GM21825 (cell line): ENCODE results near the gene FGD5.

Experiments used
- ATAC-seq: cut with Tn5 transposase; IDR thresholded peaks from one replicate; pipeline ENCODE4 v1.9.1; 2021; ENCODE audit warnings: mild to moderate bottlenecking, moderate library complexity; ENCODE audit not compliant: unreplicated experiment

Gene FGD5

DNA sequence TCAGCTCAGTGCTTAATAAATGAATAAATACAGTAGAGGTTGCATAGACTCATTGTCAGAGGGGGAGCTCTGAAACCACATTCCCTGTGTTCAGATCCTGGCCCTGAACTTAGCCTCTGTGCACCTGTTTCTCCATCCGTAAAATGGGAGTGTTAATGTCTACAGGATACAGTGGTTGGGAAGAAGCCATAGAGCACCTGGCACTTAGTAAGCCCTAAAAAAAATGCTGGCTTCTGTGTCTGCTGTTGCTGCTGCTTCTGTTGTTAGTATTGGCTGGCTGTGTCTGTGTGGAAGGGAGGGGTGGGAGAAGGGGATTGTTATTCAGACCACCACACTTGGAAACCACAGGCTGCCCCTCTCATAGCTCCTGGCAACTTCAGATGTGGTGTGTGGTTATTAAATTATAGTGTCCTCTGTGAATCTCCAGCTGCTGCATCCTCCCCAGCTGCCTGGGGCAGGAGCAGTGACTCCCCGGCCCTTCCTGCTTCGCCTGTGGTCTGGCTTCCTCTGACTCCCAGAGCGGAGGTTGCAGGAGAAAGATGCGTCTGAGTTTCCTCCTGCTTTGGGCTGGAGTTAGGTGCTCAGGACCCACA is 31.0 kb downstream of the FGD5 start:
- ATAC-seq: no peak

DNA sequence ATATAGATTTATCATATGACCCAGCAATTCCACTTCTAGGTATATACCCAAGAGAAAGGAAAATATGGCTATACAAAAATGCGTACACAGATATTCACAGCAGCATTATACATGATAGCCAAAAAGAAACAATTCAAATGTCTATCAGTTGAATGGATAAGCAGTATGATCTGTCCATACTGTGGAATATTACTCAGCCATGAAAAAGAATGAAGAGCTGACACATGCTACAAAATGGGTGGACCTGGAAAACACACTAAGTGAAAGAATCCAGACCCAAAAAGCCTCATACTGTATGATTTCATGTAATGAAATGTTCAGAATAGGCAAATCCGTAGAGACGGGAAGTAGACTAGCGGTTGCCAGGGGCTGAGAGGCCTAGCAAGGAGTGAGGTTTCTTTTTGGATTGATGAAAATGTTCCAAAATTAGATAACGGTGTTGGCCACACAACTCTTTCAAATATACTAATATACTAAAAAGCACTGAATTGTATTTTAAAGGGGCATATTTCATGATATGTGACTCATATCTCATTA is 33.4 kb downstream of the FGD5 start:
- ATAC-seq: no peak

GRCh38 chr3:14852717-14853116 is 34.0 kb downstream of the FGD5 start:
- ATAC-seq: no peak

DNA sequence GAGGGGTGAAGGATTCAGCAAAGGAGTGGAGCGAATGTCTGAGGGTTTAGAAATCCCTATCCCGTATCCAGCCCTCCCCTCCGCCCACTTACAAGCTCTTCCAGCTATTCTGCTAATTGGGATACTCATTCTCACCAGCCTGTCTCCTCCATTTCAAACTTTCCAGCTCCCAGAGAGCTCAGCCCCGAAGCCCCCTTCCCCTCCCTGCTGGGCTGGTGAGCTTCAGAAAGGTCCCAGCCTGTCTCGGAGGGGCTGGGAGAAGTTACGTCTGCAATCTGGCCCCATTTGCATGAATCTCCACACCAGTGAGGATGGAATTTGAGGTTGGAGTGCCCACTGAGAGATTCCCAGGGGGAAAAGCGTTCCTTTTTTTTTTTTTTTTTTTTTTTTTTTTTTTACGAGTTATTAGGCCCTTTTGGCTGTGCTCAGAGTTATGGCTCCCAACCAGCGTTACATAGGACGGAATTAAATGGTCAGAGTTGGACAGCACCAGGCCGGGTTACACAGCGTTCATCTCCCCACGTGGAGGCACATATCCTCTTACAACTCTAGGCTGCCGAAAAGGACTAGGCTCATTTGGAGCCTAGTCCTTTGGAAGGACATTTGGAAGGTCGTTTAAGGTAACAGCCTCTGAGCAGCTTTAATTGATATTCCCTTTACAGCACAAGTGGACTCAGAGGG is 34.6 kb downstream of the FGD5 start:
- no peak for ATAC-seq

GRCh38 chr3:14857506-14857905 is 38.7 kb downstream of the FGD5 start:
- ATAC-seq: no peak

GRCh38 chr3:14858105-14858504 is 39.3 kb downstream of the FGD5 start:
- no peak for ATAC-seq

GRCh38 chr3:14859880-14860279 is 41.1 kb downstream of the FGD5 start:
- no peak for ATAC-seq

- ATAC-seq: no peak
Observed at GRCh38 chr3:14861031-14861430, 42.3 kb downstream of the FGD5 start.

DNA sequence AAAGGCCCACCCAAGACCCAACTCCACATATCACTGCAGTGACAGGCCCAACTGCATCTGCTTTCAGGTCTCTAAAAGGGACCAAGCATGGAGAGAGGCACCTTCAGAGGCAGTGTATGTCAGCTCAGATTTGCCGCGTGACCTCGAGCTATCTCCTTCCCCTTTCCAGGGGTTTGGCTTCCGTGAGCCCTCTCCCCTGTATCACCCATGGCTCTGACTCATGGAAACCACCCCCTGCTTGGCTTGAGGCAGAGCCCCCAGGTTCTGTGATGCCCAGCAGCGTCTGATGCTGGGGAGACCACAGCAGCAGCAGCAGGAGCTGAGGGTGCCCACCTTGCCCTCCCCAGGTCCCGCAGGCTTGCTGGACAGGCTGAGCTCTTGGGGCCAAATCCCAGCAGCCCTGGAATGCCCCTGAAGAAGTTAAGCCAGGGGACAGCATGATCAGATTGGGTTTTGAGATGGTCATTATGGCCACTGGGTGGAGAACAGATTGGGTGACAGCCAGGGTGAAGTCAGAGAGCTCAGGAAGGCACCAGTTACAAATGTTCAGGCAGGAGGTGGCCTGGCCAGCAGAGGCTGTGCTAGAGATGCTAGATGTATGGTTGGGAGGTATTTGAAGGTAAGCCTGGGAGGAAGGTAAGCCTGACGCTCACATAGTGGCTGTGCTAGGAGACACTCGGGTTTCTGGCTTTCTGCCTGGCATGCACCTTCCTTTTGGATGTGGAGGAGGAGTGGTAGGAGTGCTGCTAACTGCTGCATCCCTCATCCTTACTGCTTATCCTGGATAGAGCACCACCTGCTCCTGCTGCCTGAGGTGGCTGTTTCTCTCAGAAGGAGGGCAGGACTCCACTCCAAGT is 42.9 kb downstream of the FGD5 start:
- ATAC-seq: no peak

GRCh38 chr3:14862303-14862660 is 43.5 kb downstream of the FGD5 start:
- no peak for ATAC-seq

- no peak for ATAC-seq
Observed at GRCh38 chr3:14862661-14863230, 44.0 kb downstream of the FGD5 start.

- ATAC-seq: no peak
Observed at GRCh38 chr3:14863333-14864100, 44.8 kb downstream of the FGD5 start.

DNA sequence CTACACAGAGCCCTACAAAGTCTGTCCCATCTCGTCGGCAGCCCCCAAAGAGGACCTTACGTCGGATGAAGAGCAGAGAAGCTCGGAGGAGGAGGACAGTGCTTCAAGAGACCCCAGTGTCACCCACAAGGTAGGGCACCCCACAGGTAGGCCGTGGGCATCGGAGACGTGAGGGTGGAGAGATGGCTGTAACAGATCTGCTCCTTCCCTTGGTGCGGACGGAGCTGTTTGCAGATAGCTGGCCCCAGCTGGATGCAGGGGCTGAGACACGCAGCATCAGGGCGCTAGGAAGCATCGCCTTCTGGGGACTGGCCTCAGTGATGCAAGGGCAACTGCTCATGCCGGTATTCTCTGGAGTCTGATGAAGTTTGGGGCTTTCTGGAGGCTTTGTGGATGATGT is 45.4 kb downstream of the FGD5 start:
- no peak for ATAC-seq

GRCh38 chr3:14866627-14867026 is 47.9 kb downstream of the FGD5 start:
- no peak for ATAC-seq

- no peak for ATAC-seq
Observed at GRCh38 chr3:14867936-14868570, 49.3 kb downstream of the FGD5 start.

DNA sequence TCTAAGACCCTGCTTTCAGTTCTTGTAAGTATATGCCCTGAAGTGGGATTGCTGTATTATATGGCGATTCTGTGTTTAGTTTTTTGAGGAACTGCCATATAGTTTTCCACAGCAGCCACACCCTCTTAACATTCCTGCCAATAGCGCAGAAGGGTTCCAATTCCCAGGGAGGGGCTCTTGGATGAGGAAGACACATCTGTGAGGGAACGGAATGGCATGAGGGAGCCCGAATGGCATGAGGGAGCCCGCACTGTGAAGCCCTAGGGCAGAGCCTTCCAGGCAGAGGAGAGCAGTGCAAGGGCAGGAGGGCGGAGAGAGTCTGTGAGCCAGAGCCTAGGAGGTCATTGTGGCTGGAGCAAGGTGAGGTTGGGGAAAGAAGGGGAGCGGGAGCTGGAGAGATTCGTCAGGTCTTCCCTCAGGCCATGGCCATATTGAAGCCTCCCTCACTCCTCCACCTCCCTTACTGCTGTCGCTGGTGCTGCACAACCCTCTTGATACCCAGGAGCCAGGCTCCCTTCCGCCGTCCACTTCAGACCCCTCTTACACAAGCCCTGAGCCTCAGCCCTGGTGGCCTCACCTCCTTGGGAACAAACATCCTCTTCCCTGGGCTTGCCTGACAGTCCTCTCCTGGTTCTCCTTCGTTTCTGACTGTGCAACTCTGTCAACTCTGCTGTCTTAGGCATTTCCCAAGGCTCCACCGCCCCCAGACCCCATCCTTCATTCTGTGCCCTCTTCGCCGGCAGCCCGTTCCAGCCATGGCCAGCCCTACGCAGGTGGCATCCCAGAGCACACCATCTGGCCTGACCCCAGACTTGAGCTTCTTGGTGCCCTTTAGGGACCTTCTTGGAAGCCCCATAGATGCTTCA is 51.4 kb downstream of the FGD5 start:
- no peak for ATAC-seq

GRCh38 chr3:14870783-14871060 is 52.0 kb downstream of the FGD5 start:
- ATAC-seq: no peak

DNA sequence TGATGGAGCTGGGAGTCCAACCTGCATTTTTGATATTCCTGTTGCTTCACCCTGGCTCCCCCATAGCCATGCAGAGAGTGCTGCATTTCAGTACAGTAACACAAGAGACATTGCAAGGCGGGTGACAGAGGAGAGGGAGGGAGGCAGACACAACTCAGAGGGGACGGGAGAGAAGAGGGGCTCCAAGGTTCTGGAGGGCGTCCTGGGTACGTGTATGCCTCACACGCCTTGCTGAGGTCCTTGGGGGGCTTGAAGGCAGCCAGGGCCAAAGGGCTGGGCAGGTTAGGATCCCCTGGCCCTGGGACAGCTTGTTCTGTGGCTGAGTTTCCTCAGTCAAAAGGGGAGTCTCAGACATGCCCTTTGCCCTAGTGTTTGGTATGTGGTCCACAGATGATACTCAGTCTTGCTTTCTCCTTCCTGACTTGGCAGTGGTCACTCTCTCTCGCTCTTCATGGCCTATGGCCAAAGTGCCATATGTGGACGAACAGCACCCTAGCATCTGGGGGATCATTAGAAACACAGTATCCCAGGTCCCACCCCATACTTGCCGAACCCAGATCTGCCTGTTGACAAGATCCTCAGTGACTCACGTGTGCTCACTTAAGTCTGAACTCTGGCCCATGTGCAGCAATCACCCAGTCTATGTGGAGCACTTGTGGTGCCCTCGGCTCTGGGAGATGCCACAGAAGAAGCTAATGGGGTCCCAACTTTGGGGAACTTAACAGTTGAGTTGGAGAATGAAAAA is 52.9 kb downstream of the FGD5 start:
- no peak for ATAC-seq

DNA sequence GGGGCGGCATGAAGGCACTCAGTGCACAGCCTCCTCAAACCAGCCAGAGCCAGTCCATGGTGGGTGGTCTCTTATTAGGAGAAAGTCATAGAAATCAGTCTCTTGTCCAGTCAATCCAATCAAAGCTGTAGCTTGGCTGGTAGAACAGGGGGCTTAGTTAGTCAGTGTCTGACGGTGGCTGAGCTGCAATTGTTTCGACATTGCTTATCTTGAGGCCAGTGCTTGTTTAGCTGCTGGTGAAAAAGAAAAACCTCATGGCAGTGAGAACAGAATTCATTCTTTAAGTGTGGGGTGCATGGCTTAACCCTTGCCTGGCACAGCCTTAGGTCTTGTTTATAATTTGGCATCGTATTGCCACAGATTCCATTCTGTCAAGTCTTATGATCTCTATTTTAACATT is 53.9 kb downstream of the FGD5 start:
- no peak for ATAC-seq
